Measurements from ENCODE around the gene KLK15. TPM values are rescaled to one million over a fixed set of nuclear protein-coding genes. Genes with fewer than 3 reads are reported as not detected.

Gene KLK15
- total RNA-seq, 1 donor from 2014 or later = not detected

DNA sequence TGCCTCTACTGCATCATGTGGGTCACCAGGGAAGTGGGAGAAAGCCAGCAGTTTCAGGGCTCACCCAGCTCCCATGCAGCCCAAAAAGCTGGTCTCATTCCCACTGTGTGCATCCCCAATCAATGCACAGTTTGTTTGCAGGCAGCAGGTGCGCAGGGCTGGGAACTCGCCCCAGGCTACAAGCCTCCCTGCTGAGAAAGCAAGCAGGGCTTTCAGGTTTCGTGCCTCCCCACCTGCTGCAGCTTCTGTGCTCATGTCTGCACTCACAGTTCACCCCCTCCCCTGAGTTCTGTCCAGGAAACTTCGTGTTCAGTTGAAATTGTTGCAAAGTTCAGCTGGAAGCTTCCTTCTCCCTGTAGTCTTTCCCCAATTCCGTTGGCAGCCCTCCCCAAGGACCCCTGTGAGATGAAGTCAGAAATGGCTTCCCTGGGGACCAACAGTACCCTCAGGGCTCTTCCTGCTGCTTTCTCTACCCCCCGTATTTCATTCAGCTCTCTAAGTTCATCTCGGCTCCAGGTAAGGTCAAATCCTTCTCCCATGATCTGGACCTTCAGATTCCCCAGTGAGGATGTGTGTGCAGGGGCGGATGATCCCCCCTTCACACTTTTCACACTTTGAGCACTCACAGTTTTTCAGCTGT, 11.0 kb upstream of the KLK15 start:
- Histone ChIP-seq H3K27ac (no peak overlapping the region), H3K27me3 (peaks cover 85% of the 10 kb centered on the region), H4K20me1 (ENCODE audit: low read depth) (no peaks in the 10 kb centered on the region), H3K9ac (no peak overlapping the region), H3F3A (ENCODE audit: low read depth) (no peaks in the 10 kb centered on the region), H3K4me1 (no peaks in the 10 kb centered on the region), H3K9me3 (ENCODE audit: low read depth) (no peaks in the 10 kb centered on the region), H2AFZ (replicated peaks) (no peak overlapping the region), H3K36me3 (no peaks in the 10 kb centered on the region), H3K79me2 (ENCODE audit: low read depth) (no peaks in the 10 kb centered on the region), H3K4me3 (no peak overlapping the region), H3K4me2 (no peak overlapping the region)
- Mint-ChIP-seq H3K27ac (no peak overlapping the region), H3K4me1 (no peaks in the 10 kb centered on the region), H3K4me3 (no peak overlapping the region), H3K36me3 (no peaks in the 10 kb centered on the region), H3K9me3 (peaks cover 10% of the 10 kb centered on the region), H3K27me3 (ENCODE audit: insufficient read depth, low read depth) (peaks cover 10% of the 10 kb centered on the region)
- DNase-seq (ENCODE audit: low spot score) = no peak
- TF ChIP-seq, protein P1, sequence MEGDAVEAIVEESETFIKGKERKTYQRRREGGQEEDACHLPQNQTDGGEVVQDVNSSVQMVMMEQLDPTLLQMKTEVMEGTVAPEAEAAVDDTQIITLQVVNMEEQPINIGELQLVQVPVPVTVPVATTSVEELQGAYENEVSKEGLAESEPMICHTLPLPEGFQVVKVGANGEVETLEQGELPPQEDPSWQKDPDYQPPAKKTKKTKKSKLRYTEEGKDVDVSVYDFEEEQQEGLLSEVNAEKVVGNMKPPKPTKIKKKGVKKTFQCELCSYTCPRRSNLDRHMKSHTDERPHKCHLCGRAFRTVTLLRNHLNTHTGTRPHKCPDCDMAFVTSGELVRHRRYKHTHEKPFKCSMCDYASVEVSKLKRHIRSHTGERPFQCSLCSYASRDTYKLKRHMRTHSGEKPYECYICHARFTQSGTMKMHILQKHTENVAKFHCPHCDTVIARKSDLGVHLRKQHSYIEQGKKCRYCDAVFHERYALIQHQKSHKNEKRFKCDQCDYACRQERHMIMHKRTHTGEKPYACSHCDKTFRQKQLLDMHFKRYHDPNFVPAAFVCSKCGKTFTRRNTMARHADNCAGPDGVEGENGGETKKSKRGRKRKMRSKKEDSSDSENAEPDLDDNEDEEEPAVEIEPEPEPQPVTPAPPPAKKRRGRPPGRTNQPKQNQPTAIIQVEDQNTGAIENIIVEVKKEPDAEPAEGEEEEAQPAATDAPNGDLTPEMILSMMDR (IDR thresholded peaks at IDR 0.05) = no peak
- no peak for TF ChIP-seq EZH2phosphoT487 (IDR thresholded peaks at IDR 0.05)
- TF ChIP-seq EZH2 (IDR thresholded peaks at IDR 0.05) = no peak

DNA sequence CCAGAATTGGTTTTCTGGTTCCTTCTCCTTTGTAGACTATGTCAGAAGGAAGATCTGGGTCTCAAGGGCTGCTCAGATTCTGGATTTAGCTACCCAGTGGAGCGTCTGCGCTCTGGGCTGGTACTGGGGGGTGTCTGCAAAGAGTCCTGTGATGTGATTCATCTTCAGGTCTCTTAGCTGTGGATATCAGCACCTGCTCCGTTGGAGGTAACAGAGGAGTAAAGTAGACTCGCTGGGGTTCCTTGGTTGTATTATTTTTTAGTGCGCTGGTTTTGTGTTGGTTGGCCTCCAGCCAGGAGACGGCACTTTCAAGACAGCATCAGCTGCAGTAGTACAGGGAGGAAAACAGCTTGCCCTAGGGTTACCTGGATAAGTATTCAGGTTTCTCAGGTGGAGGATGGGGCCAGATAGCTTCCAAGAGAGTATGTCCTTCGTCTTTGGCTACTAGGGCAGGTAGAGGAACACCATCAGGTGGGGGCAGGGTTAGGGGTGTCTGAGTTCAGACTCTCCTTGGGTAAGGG, 10.4 kb upstream of the KLK15 start:
- peaks cover 10% of the 10 kb centered on the region for H3K9me3 Mint-ChIP-seq

GRCh38 chr19:50843205-50843604, 9.8 kb upstream of the KLK15 start:
- no peak overlapping the region for H2AFZ ChIP-seq (replicated peaks)
- no peaks in the 10 kb centered on the region for H3K4me1 ChIP-seq
- TF ChIP-seq EZH2 (IDR thresholded peaks at IDR 0.05) (no peak), EZH2phosphoT487 (IDR thresholded peaks at IDR 0.05) (no peak)
- TF ChIP-seq, protein P1 (IDR thresholded peaks at IDR 0.05) = no peak
- H3K4me2 ChIP-seq = no peak overlapping the region
- H3K4me3 ChIP-seq = no peak overlapping the region
- Mint-ChIP-seq H3K27ac (no peak overlapping the region), H3K4me1 (peaks cover 2% of the 10 kb centered on the region), H3K9me3 (peaks cover 10% of the 10 kb centered on the region), H3K27me3 (ENCODE audit: insufficient read depth, low read depth) (peaks cover 13% of the 10 kb centered on the region), H3K36me3 (no peaks in the 10 kb centered on the region), H3K4me3 (no peak overlapping the region)
- peaks cover 82% of the 10 kb centered on the region for H3K27me3 ChIP-seq
- no peaks in the 10 kb centered on the region for H3K9me3 ChIP-seq (ENCODE audit: low read depth)
- no peak overlapping the region for H3K9ac ChIP-seq
- H3F3A ChIP-seq (ENCODE audit: low read depth) = no peaks in the 10 kb centered on the region
- no peaks in the 10 kb centered on the region for H3K79me2 ChIP-seq (ENCODE audit: low read depth)
- H3K36me3 ChIP-seq = no peaks in the 10 kb centered on the region
- no peak for DNase-seq (ENCODE audit: low spot score)
- no peaks in the 10 kb centered on the region for H4K20me1 ChIP-seq (ENCODE audit: low read depth)
- H3K27ac ChIP-seq = no peak overlapping the region

More for the DNA sequence above, 10.4 kb upstream of the KLK15 start:
- no peak for TF ChIP-seq EZH2 (IDR thresholded peaks at IDR 0.05)
- Histone ChIP-seq H3K79me2 (ENCODE audit: low read depth) (no peaks in the 10 kb centered on the region), H3K9me3 (ENCODE audit: low read depth) (no peaks in the 10 kb centered on the region), H4K20me1 (ENCODE audit: low read depth) (no peaks in the 10 kb centered on the region), H3K27me3 (peaks cover 85% of the 10 kb centered on the region), H3F3A (ENCODE audit: low read depth) (no peaks in the 10 kb centered on the region), H3K4me1 (no peaks in the 10 kb centered on the region), H3K36me3 (no peaks in the 10 kb centered on the region), H3K4me3 (no peak overlapping the region), H3K9ac (no peak overlapping the region), H3K4me2 (no peak overlapping the region), H2AFZ (replicated peaks) (no peak overlapping the region), H3K27ac (no peak overlapping the region)
- DNase-seq (ENCODE audit: low spot score) = no peak
- Mint-ChIP-seq H3K27ac (no peak overlapping the region), H3K4me3 (no peak overlapping the region), H3K27me3 (ENCODE audit: insufficient read depth, low read depth) (peaks cover 10% of the 10 kb centered on the region), H3K36me3 (no peaks in the 10 kb centered on the region), H3K4me1 (no peaks in the 10 kb centered on the region)

- no peak for DNase-seq (ENCODE audit: low spot score)
- Mint-ChIP-seq H3K36me3 (no peaks in the 10 kb centered on the region), H3K27me3 (ENCODE audit: insufficient read depth, low read depth) (peaks cover 18% of the 10 kb centered on the region), H3K27ac (no peak overlapping the region), H3K4me3 (no peak overlapping the region), H3K4me1 (peaks cover 4% of the 10 kb centered on the region), H3K9me3 (peaks cover 10% of the 10 kb centered on the region)
- Histone ChIP-seq H2AFZ (replicated peaks) (no peak overlapping the region), H3K36me3 (no peaks in the 10 kb centered on the region), H3K9ac (no peak overlapping the region), H3K4me3 (no peak overlapping the region), H3K27me3 (peaks cover 89% of the 10 kb centered on the region), H3K27ac (no peak overlapping the region), H3K4me1 (no peaks in the 10 kb centered on the region), H3K79me2 (ENCODE audit: low read depth) (no peaks in the 10 kb centered on the region), H4K20me1 (ENCODE audit: low read depth) (no peaks in the 10 kb centered on the region), H3K4me2 (no peak overlapping the region), H3F3A (ENCODE audit: low read depth) (no peaks in the 10 kb centered on the region), H3K9me3 (ENCODE audit: low read depth) (no peaks in the 10 kb centered on the region)
- TF ChIP-seq, protein P1 (IDR thresholded peaks at IDR 0.05) = no peak
- TF ChIP-seq EZH2phosphoT487 (IDR thresholded peaks at IDR 0.05) (no peak), EZH2 (IDR thresholded peaks at IDR 0.05) (no peak)
Observed at GRCh38 chr19:50842130-50842529, 8.8 kb upstream of the KLK15 start.
